SW480 (cell line): ENCODE results near the gene ZNF407.

Source experiments
- DNase-seq: peaks from one replicate; pipeline ENCODE4 v3.0.0-alpha.2; 2016; ENCODE audit warnings: low spot score

Gene ZNF407

DNA sequence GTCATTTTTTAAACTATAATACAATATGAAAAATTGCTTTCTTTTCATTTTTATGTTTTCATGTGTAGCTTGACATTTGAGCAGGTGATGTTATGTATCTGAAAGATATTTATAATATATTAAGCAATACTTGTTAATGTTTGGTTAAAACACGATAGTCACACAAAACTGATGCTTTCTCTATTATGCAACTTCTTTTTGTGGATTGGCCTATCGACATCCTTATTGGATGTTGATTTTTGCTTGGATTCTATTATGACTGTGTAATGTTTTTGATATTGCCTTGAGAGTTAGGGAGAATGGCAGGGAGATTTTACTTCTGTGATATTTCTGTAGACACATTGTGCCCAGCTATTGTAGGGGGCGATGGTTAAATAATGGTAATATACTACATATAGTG is 128.0 kb downstream of the ZNF407 start:
- DNase-seq, result no peak

DNA sequence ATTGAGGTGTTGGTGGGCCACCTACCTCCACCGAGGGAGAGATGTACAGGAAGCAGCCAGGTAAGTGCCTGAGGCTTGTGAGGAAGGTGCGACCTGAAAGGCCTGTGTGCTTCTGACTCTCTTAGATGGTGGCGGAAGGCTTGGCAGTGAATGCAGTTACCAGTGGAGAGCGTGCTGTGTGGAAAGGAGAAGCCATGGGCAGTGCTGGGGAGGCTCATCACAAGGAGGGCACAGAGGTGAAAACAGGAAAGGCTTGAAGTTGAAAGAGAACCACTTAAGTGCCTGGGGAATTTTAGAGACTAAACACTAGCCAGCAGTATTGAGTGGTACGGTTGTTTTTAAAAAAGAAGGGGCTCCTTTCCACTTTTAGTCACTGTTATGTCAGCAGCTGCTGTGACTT is 130.9 kb downstream of the ZNF407 start:
- DNase-seq, result no peak

DNA sequence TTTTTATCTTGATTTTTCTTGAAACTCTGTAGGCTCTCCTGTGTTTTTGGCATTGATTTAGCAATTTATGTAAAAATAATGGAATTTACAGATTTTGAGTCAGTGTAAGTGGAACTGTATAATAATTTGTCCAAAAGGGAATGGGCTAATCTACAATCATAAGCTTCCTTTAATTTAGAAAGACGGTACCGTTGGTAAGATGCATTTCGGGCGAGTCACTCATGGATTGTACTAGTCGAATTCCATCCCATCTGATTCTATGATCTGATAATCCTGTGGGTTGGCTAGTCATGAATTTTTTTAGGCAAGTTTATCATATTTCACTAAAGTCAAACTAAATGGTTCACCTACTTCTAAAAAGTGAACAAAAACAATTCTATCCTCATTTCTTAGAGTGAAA is 133.4 kb downstream of the ZNF407 start:
- no peak for DNase-seq

DNA sequence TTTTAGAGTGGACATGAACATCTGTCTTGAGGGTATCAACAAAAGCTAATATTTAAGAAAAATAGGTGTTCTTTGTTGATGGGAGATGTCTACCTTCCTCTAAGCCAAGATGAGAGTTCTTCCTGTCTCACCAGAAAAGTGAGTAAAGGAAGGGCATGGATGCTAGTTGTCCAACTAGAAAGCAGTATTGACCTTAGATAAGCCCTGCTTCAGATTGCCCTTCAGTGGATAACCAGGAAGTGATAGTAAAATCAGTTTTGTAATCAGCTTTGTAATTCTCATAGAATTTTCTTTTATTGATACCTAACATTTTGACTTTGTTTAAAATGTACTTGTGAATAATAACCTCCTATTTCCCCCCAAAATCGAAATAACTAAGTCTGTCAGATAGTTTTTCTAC is 134.7 kb downstream of the ZNF407 start:
- no peak for DNase-seq

DNA sequence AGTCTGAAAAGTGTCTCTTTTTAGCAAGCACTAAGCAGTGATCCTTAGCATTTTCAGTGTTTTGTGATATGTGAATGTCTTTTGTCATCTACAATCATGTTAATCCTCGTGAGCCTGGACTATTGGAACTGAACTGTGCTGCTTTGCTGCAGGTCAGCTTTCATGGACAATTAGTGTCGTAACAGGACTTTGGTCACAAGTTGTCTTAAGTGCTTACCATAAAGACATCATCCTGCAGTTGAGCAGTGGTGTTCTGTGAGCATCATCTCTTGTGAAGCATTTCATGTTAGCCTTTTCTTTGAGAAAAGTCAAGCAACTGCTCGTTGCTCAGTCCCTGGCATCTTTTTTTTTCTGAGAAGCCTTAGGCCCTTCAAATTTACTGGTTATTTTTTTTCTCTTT is 135.9 kb downstream of the ZNF407 start:
- DNase-seq, result no peak

DNA sequence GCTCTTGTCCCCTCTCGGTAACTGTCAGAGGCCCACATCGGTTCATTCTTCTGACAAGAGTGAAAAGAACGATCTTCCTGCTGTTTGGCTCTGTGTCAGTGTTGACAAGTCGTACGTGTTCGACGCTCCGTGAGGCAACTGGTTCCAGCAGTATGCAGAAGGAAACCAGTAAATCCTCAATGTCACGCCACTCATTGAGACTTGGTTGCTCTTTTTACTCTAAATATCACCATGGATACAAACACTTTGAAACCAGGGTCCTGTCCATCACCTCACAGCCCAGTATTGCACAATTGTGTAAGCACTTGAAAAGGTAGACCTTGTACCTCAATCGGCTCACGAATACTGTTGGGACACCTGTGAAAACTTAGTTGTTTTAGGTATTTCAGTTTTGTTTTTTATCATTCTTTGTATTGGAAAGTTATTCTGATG is 136.4 kb downstream of the ZNF407 start:
- DNase-seq, result no peak

DNA sequence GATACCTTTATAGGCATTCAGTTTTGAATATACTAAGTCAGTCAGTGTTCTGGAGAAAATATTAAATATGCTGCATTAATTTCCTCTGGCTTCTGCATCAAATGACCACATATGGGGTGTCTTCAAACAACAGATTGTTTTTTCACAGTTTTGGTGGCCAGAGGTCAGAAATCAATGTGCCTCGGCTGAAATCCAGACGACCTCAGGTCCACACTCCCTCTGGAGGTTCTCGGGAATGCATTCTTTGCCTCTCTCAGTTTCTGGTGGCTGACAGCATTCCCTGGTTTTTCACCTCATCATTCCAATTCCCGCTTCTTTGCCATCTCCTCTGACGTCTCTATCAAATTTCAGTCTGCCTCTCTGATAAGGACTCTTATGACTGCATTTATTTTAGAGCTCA is 142.3 kb downstream of the ZNF407 start:
- no peak for DNase-seq

DNA sequence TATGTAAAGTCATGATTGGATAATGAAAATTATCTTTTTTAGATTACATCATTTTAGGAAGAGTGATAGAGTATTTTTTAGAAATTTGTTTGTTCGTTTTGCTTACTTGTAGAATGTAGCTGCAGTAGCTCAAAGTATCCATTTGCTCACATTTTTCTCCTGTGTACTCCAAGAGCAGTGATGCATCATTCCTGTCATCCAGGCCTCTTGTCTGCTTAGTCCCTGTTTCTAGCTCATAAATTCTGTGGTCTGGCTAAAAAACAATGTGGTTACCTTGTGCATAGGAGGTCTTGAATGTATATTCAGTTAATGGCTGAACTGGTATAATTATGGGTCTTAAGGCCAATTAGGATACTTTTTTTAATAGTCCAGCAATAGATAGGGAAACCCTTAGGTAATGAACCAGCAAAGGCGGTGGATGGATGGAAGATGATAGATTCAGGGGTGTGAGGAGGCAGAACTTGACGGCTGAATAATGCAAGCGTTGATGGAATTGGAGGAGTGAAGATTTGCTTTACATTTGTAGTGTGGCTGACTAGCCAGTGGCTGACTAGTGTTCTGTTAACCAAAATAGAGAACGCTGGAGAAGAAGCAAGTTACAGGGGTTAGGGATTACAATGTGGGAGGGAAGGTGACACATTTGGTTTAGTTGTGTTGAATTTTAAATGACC is 145.0 kb downstream of the ZNF407 start:
- DNase-seq, result no peak

DNA sequence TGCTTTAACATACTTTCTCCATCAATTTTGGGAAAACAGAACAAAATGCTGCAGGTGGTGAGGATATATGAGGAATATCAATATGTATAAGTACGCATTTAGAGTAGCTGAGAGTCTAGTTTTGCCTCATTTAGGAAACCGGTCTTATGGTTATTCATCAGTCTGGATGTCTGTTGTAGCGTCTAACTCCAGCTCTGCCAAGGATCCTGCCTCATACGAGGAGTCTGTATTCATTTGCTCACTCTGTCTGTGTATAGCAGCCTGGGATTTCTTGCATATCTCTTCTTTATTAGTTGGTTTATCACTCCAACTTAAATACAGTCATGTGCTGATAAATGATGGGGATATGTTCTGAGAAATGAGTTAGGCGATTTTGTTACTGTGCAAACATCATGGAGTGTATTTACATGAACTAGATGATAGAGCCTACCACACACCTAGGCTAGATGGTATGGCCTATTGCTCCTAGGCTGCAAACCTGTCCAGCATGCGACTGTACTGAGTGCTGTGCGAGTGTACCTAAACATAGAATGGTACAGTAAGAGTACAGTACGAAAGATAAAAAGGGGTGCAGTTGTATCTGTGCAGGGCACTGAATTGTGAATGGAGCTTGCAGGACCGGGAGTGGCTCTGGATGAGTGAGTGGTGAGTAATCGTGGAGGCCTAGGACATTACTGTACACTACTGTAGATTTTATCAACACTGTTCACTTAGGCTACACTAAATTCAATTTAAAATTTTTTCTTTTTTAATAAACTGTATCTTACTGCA is 148.1 kb downstream of the ZNF407 start:
- peak; percentile 46 for DNase-seq

DNA sequence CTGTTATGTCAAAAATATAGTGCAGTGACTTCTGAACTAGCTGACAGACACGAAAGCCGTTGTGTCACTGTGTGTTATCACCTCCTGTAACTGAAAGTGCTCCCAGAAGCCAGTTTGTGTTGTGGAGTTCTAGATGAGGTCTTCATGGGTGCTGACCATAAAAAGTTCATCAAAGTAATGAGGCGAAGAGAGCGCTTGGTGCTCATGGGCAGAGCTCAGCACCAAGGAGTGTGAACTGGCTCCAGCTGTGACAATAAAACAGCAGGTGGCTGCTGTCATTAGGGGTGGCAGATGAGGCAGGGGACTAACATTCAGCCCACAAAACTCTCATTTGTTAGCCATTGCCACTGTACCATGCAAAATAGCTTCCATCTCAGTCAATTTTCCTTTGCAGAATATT is 151.1 kb downstream of the ZNF407 start:
- no peak for DNase-seq

DNA sequence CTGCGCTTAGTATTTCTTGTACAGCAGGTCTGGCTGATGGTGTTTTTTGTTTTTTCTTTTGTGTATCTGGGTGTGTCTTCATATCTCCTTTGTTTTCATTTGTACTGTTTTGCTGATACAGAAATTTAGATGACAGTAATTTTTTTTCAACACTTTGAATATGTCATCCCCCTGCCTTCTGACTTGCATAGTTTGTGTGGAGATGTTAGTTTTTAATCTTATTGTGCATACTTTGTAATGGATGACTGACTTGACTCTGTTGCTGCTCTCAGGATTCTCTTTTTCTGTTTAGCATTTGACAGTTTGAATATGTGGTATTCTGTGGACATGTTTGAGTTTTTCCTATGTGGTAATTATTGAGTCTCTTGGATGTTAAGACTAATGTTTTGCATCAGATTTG is 161.3 kb downstream of the ZNF407 start:
- no peak for DNase-seq

DNA sequence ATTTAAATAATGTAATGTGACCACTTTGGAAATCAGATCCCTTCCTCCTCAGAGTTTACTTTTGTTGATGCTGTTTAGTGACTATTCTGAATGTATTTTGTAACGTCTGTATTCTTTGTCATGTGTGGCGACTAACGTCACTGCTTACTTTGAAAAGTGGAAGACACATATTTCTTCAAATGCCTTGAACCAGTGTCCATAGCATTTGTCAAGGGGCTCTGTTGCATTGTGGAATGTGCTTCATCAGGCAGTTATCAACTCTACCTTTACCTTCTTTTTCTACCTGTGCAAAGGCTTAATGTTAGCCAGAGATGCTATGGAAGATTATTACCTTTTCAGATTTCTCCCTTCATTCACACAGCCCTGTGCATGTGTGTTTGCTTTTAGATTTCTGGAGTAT is 162.4 kb downstream of the ZNF407 start:
- no peak for DNase-seq

DNA sequence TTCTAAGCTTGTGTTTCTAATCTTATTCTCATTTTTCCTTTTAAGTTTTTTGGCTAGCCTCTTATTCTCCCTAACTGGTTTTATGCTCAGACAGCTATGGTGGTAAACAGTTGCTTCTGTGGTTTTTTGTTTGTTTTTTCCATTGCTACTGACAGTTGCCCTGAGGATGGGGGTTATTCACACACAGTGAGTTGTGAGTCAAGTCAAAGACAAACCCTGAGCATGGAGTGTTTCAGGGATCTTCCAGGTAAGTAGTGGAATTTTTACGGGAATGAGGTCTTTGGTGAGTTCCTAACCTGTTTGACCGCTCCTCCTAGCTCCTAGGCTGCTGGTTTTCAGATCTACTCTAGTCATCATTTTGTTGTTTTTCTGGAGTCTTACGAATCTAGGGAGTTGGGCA is 162.8 kb downstream of the ZNF407 start:
- DNase-seq, result no peak

DNA sequence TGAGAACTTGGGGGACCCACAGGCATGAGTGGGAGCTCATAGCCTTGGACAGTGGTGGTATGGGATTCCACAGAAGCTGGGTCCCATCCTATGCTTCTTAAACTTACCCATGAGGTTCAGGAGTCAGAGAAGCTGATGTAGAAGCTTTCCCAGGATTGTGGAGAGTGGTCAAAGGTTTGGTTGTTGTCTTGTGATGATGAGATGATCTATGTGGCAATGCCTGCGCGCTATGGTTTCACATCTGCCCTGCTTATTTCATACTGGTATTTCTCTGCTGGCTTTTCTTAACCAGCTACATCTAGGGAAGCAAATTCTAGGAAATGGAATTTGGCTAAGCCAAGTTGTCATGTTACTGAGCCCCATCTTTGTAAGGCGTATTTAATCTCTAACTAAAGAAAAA is 168.6 kb downstream of the ZNF407 start:
- no peak for DNase-seq

DNA sequence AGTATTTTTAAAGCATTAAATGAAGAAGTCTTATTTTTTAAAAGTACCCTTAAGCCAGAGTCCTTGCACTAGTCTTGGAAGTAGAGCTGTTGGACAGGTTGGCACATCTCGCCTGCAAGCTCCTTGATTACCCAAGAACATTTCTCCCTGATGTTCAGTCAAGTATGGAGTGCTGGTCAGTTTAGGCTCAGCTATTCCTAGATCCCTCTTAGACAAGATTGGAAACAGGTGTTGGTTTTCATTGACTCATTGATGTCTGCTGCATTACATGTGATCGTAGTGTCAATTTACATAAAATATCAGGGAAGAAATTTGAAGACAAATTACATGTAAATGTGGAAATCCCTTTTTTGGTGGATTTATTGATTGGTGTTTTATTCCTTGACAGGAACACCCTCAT is 170.4 kb downstream of the ZNF407 start:
- DNase-seq, result no peak

DNA sequence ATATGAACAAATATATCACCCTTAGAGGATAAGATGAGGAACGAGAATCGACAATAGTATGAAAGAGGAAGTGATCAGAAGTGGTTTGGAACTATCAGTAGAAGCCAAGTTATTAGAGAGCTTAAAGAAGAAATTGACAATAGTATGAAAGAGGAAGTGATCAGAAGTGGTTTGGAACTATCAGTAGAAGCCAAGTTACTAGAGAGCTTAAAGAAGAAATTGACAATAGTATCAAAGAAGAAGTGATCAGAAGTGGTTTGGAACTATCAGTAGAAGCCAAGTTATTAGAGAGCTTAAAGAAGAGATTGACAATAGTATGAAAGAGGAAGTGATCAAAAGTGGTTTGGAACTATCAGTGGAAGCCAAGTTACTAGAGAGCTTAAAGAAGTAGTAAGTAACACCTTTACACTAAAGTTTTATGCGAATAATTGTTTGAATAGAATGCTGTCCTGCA is 175.5 kb downstream of the ZNF407 start:
- DNase-seq, result no peak

DNA sequence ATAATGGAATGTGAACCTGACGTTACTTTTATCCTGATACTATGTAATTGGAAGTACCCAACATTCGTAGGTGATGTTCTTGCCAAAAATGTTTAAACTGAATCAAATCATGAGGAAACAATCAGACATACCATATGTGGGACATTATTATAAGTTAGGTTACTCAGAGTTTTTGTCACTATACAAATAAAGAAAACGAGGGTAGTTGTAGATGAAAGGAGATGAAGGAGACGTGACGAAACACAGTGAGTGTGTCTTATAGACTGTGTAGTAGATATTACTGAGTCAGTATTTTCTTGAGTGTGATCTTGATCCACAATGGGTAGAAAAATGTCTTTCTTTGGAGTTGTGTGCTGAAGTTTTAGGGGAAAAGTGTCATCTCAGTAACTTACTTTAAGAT is 176.8 kb downstream of the ZNF407 start:
- DNase-seq, result no peak

DNA sequence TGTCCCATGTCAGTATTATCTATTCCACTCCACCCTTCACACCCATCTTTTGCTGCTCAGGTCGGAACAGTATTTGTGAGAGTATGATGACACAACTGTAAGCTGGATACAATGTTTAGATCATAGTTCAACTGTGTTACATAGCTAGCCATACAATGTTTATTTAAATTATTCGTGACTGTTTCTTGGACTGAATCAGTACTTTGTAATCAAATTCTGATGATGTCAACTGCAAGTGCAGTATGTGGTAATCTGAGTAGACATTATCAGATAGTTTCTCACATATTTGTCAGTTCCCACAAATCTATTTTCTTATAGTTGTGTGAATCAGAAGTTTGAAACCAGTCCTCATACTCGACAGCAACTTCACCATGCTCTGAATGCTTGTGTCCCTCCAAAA is 177.6 kb downstream of the ZNF407 start:
- DNase-seq, result no peak

DNA sequence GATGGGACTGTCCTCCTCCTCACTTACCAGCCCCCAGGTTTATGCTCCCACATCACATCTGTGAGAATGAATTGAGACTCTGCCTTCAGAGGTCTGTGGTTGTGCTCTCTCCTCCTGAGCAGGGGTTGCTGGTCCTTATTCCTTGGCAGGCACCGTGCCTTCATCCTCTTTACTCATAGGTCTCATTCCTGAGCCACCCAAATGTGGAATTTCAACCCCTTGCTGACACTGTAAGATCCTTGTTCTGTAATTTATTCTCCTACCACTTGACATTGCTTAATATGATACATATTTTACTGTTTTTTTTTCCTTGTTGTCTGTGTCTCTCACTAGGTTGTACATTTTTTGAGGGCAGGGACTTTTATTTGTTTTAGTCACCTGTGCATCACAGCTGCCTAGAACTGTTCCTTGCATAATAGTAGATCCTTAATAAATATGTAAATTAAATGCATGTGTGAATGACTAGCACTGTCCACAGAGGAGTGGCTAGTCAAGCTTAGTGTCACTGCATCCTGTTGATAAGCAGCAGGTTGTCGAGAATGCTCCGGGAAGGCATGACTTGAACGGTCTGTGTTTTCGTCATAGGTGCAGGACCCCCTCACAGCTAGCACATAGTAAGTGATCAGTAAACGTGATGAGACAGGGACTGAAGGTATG is 180.6 kb downstream of the ZNF407 start:
- DNase-seq, result no peak

DNA sequence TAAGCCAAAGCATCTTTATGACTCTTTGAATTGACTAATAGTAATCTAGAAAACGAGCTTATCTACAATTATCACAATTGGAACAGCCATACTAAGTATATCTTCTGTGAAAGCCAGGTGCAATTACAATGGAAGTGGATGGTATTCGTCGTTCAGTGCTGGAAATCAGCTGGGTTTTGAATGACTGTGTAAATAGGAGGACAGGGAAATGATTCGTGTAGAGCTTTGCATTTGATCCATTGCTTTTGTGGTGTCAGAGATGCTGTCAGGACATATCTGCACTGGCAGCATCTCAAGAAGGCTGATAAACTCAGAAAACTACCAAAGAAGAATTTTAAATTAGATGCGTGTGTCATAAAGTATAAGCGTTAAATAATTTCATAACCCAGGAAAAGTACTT is 187.1 kb downstream of the ZNF407 start:
- no peak for DNase-seq

DNA sequence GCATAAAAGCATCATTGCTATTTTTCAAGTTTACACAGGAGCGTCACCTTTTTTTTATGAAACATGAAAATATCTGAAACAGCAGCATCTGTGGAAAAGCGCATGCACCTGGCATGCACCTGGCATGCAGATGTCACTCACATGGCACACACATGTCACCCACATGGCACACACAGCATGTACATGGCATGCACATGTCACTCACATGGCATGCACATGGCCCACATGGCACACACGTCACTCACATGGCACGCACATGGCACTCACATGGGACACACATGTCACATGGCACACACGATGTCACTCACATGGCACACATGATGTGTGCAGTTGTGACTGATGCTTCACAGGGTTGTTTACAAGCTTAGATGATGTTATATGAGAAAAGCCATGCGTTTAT is 188.0 kb downstream of the ZNF407 start:
- no peak for DNase-seq

DNA sequence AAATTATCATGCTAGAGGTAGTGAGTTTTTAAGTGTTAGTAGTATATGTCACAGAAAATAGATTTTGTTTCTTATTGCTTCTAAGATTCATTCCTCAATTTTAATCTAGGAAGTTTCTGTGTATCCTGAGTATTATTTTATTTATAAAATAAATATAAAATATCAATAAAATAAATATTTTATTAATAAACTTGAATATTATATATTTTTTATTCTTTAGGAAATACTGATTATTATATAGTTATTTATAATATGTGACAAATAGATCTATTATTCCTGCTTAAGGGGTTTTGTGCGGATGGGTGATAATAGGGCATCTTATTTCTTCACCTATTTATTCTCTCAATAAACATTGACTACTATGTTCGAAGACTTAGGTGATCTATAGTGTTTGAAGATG is 191.0 kb downstream of the ZNF407 start:
- DNase-seq, result no peak

DNA sequence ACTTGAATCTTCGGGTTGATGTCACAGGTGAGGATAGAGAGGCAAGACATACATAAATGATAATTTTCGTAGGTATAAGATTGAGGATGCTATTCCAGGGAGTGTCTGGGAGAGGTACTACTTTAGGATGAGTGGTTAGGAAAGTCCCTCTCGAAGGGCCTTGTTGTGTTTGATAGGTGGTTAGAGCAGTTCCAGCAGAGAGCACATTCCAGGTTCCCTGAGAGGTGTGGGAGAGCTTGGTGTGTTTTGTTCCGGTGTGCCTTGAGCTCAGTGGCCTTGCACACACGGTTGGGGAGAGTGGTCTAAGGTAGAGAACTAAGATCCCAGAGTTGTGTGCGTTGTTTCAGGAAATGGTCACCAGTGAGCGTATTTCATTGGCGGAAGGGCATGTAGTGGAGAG is 191.4 kb downstream of the ZNF407 start:
- DNase-seq, result no peak
